Stimulated activated CD4-positive, alpha-beta T cell treated with anti-CD3 and anti-CD28 coated beads, Interleukin-15, amount 100 ng/mL, for 48 hours (primary cell): ENCODE data around the gene ADIRF.
"Not testable (repeated sequence)": the region's sequence is repeated elsewhere in the genome, so short reads cannot be mapped to it uniquely, and the experiment has no call there.

ENCODE experiments used
- DNase-seq, 2 donors: peaks; one replicate each; pipeline ENCODE4 v3.0.0-alpha.2; 2020; ENCODE audit warnings: low read depth in 2 of 2

ADIRF gene

DNA sequence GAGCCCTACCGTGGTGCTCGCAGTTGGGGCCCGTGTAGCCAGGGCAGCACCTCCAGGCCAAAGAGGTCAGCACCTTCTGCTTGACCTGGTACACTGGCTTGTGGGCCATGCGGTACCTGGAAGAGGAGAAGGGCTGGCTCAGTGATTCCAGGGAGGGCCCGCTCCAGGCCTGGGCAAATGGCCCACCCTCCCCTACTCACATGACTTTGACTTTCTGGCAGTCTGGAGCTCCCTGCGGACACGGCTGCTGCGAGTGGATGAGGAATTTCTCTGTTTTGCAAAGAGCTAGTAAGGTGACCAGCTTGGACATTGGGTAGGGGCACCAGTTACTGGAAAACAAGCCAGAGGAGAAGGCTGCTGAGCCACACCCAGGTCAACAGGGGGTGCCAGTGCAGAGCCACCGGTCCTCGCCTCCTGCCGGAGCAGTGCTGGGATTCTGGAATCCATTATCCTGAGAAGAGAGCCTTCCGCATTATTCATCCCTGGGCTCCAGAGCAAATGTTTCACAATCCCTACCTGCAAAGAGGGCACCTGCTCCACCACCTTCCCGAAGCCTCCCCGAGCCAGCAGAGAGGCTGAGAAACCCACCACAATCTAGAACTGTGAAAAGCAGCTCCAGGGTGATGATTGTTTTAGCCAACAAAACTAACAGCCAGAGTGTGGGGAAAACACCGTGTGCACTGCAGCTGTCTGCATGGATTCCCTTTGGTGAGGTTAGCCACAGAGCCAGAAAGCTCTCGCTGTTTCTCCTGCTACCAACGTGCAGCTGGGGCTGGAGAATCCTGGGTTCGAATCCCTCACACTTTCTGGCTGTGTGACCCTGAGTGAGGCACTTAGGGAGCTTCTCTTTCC lies 22.7 kb upstream of the ADIRF start:
- DNase-seq: no peak

DNA sequence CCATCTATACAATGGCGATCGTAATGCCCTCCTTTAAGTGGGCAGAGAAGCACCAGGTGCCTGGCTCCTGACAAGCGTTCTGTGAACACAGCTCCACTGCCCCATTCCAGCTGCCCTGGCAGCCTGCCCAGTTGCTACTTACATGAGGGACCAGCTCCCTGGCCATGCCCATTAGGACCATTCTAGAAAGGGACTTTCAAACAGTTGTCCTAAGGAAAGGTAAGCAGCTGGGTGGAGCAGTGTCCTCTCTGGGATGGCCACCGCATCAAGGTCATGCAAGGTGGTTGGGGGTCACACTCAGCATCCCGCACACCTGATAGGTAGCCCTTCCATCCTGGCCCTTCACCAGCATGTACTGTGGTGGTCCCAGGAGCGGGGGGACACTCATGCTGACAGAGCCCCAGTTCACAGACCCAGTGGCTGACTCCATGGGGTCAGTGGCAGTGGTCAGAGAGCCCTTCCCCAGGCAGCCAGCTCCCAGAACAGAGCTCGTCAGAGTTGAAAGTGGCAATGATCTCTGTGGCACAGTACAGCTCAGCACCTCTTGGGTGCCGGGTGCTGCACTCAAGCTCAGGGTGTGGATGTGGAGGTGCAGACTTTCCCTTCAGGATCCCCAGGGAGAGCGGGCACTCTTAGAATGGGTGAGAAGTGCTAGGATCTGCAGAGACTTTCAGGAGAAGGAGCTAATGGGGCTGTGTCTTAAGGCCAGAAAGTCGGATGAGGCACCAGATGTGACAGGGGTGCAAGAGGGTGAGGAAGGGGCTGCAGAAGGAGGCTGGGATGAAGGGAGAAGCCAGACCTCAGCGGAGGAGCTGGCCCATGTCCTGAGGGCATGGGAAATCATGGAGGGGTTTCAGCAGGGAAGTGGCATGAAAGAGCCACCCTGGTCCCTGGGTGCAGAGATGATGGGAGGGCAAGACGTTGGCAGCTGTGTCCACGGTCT lies 21.8 kb upstream of the ADIRF start:
- DNase-seq: no peak

DNA sequence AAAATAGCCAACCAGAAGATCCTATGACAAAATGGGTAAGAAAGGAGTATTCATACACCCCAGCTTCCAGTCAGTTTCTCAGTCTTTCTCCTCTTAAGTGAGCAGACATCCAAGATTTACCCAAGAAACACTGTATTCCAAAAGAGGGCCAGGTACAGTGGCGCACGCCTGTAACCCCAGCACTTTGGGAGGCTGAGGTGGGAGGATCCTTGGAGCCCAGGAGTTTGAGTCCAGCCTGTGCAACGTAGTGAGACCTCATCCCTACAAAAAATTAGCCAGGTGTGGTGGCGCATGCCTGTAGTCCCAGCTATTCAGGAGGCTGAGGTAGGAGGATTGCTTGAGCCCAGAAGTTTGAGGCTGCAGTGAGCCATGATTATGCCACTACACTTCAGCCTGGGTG lies 20.5 kb upstream of the ADIRF start:
- DNase-seq: not testable (repeated sequence)

DNA sequence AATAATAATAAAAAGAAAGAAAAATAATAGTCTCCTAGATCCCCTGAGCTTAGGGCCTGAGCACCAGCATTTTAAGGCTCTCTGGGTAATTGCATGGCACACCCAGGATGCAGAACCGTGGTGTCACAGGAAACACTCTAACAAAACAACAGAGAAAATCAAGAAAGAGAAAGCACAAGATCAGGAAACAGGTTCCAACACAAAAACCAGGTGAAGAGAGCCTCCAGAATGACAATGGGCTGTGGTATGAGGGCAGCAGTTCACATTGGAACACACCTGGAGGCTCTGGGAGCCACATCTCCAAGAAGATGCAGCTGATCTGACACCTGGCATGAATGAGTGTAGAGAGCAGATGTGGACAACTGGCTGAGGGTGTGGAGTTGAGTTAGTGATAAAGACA lies 17.9 kb upstream of the ADIRF start:
- no peak for DNase-seq

DNA sequence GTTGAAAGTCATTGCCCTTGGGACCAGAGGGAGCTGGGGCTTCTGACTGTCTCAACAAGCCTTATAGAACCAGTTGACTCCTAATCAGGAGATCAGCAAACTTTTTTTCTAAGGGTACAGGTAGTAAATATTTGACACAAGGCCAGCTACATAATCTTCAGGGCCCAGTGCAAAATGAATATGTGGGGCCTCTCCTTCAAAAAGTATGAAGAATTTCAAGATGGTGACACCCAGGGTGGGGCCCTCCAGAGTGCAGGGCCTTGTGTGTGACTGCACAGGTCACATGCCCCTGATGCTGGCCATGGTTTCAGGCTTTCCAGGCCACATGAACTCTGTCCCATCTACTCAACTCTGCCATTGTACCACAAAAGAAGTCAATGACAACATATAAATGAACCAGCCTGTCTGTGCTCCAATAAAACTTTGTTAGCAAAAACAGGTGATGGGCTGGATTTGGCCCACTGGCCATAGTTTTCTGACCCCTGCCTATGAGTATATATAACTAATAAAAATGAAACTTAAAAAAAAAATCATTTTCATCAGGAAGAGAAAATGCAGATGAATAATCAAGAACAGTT lies 17.0 kb upstream of the ADIRF start:
- DNase-seq: no peak

DNA sequence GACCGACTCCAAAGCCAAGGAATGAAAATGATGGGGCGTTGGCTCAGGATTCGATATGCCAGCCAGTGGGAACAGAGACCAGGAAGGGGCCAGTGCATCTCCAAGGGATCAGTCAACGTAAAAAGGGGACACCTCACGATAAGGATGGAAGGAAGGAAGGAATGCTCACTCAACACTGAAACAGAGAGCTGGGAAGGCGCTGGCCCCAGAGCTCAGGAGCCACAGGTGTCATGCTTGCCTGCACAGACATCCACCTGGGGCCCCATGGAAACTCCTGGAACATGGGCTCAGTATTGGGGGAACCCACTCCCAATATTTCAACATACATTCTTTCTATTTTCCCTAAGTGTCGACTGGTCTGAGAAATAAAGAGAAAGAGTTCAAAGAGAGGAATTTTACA lies 16.2 kb upstream of the ADIRF start:
- no peak for DNase-seq

DNA sequence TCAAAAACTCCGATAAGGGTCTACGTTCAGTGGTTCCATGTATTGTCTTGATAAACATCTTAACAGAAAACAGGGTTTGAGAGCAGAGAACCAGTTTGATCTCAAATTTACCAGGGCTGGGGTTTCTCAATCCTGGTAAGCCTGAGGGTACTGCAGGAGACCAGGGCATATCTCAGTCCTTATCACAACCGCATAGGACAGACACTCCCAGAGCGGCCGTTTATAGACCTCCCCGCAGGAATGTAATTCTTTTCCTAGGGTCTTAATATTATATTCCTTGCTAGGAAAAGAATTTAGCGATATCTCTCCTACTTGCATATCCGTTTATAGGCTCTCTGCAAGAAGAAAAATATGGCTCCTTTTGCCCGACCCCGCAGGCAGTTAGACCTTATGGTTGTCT lies 15.6 kb upstream of the ADIRF start:
- DNase-seq: not testable (repeated sequence)

DNA sequence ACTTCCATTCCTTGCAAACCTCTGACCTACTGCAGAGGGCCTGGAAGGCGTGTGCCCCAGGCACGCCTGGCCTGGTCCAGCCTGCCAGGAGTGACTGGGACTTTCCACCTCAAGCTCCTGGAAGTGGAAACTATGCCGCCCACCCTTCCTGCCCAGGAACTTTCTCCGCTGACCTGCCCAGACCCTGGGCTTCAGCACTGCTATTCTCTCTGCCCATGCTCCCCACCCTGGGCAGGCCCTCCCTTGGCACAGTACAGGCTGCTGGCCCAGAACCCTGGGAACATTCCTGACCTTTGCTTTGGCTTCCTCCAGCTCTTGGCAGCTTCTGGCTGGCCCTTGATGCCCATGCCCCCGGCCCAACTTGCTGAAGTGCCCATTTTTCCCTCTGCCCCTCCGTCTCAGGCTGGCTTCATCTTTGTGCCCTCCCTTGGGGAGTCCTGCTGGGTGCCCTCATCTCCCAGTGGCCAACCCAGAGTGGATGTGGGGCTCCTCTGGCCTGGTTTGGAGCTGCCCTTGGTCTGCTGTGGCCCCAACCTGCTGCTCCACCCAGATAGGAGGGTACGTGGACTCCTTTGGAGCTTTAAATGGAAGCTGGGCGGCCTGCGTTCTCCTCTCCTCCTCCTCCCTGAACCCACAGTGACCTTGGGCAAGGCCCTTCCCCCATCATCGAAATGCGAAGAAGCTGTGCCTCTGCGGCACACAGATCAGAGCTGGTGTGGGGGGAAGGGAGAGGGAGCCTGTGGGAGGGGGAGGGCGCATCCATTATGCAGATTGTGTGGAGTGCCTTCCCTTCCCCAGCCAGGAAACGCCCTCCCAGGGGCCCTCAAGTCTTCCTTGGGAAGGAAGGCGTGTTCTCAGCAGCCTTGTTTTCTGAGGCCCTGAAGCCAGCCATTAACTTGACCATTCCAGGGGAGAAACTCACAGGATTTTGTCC lies 14.3 kb upstream of the ADIRF start:
- no peak for DNase-seq

DNA sequence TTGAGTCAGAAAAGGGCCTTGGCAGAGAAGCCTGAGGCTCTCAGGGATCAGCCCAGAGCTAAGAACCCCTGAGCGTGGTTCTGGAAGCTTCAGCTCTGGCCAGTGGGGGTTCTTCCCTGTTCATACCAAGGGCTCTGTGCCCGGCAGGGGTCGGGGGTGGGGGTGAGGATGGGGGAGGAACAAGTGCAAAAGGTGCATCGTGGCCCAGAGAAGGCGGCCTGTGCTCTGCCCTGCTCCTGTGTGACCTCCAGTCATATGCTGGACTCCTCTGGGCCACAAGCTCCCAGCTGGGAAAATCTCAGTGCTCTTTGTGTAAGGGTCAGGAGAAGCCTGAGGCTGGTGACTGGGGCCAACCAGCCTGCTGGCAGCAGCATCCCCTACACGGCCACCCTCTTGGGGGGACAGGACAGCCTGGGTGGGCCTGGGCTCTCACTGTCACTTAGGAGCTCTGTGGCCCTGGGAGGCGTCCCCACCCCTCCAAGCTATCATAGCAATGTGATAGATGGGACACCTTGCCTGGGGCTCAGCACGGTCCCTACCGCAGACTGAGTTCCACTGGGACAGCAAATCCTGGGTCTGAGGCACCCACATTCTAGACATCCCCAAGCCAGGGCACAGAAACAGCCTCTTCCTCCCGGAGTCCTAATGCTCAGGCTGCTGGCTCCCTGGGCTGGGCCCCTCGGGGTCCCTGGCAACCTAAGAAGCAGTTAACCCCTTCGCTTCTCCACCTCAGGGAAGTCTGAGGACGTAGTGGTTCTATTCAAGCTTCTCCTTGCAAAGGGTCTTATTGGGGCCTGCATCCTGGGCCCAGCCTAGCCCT lies 13.4 kb upstream of the ADIRF start:
- DNase-seq: no peak

DNA sequence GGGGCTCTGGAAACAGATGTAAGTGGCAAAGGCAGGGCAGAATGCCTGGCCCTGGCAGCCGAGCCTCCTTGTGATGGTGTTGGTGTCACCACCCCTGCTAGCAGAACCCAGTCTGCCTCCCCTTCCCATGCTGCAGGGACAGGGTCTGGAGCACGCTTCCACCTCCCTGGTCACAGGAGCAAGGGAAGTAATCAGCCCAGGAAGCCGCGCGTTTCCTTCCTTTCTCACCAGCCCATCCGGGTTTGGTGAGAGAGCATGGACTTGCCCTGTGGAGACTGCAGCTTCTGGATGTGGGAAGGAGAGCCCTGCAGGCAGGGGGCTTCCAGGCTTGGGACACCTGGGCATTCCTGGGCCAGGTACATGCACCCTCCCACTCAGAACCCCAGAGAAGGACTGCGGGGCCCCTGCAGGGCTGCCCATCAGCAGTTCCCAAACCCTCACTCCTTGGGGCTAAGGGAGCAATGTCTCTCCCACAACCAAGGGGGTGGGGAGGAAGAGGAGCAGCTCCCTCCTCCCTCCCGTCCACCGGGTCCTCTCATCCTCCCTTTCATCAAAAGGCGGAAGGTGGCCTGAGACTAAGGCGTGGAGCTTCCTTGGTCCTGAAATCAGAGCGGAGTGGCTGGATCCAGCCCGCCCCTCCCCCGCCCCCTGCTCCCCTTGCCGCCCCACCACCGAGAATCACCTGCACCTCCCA lies 12.6 kb upstream of the ADIRF start:
- DNase-seq: no peak

DNA sequence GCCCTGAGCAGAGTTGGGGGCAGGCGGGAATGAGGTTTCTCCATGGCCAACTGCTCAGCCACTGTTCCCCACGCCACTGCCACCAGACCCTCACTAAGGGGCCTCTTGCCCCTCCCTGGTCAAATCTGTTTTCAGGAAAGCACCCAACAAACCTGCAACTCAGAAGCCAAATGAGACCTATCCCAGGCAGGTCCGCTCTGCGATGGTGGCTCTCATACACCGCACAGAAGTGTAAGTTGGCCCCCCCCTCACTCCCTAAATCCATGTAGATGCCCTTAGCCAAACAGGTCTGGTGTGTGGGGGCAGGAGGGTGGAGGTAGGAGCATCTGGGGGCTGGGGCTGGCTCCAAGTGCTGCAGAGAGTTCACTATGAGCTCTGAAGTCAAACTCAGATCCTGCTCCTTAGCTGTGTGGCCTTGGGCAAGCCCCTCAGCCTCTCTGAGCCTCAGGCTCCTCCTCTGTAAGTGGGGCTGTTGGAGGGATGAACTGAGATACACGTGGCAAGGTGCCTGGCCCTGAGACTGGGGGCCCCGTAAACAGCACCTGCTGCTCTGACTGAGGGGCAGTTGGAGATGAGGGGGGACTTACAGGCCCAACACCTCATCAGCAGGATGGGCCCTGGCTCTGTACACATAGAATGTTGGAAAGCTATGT lies 12.0 kb upstream of the ADIRF start:
- no peak for DNase-seq

DNA sequence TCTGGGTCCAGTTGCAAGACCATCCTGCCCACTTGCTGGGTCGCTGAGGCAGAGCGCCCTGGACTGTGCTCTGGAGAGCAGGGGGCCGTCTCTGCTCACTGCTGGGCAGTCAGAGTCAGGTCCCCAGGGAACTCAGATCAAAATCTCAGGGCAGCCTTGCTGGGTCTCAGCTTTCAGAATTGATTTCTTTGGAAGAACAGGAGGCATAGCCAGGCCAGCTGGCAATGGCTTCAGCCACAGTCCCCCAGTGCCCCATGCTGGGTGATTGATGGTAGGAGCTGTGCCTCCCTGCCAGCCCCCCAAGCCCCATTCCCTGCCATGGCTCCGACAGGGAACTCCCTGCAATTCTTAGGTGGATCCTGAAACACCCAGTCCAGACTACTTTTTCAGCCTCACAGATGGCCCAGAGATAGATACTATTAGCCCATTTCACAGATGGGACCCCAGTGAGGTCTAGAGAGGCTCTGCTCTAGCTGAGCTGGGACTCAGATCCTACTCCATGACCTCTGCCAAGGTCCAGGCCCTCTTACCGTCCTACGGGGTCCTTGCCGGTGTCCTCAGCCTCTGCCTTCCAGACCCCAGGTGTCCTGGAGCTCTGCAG lies 11.3 kb upstream of the ADIRF start:
- no peak for DNase-seq

DNA sequence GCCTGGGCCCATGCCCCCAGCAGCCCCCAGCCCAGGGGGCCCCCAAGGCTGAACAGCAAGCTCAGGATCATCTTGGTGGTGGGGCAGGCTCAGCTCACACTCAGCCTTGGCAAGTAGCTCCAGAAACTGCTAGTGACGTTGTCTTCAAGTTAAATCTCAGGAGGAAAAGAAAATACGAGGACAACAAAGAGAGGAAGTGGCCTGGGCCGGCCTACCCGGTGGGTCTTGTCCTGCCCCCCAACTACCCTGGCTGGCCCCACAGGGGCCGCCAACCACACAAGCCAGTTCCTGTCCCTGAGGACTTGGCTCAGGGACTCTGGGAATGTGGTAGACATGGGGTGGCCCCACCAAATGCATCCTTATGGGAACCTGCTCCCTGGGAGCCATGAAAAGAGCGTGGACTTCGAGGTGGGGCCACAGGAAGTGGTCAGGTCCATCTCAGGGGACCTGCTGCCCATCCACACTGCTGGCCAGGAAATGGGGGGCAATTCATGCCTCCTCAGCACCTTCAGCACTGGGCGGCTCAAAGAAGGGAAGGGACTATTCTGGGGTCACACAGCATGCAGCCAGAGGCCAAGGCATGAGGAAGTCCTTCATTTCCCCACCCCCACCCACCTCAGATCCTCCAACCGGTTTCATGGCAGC lies 10.7 kb upstream of the ADIRF start, which contains the start of gene MMRN2:
Gene MMRN2, minus strand, starts transcription at position 145 of the 645 bp plus-strand sequence. Its CDS starts 74 bp downstream, at position 71.
- DNase-seq: no peak

DNA sequence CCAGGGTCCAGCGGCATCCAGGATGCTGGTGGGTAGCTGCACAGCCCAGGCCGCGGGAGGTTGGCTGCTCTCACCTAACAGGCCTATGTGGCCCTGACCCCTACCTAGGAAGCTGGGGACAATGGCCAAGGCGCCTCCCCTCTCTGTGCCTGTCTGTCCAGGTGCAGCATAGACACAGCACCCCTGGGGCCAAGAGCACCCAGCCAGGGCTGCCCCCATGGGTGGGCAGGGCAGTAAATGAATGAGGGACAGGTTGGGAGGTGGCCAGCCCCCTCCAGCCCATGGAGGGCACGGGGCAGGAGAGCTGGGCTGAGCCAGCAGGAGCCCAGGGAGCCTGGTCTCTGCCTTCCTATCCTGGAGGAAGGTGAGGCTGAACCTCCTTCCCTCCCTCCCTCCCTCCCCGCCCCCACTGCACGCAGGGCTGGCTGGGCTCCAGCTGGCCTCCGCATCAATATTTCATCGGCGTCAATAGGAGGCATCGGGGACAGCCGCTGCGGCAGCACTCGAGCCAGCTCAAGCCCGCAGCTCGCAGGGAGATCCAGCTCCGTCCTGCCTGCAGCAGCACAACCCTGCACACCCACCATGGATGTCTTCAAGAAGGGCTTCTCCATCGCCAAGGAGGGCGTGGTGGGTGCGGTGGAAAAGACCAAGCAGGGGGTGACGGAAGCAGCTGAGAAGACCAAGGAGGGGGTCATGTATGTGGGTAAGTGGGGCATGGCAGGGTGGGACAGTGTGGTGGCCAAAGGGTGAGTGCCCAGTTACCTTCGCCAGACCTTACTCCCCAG lies 10.0 kb upstream of the ADIRF start, which contains the start of gene SNCG:
Gene SNCG, plus strand, starts transcription at position 484 of the 785 bp plus-strand sequence. Its CDS starts 99 bp downstream, at position 583.
- no peak for DNase-seq

DNA sequence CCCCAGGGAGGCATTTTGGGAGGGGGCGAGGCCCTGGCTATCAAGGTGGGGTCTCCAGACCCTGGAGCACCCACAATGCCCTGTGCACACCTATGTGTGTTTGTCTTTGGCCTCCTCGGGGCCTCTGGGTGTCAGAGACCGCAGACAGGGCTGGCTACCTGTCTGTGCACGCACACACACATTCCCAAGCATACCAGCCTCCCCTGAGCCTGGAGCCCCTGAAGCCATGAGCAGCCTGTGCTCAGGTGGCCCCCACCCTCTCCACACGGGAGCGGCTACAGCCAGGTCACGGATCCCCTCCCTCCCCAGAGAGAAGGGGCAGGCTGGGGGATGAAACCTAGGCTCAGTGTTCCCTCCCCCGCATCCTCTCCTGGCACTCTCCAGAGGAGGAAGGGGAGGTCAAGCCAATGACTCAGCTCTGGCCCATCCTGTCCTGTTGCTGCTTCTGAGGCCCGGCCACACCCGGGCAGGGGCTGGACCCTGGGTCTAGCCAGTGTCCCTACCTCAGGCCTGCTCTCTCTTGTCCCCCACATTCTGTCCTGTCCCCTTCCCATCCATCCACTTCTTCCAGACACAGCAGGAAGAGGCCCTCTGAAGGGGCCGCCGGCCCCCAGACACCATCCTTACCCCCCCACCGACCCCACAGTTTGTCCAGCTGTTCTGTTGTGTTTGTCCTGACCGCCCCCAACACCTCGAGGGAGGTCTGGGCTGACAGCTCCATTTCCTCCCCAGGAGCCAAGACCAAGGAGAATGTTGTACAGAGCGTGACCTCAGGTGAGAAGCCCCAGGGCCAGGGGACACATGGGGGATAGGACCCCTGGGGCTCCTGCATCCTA lies 9.2 kb upstream of the ADIRF start:
- DNase-seq: no peak

DNA sequence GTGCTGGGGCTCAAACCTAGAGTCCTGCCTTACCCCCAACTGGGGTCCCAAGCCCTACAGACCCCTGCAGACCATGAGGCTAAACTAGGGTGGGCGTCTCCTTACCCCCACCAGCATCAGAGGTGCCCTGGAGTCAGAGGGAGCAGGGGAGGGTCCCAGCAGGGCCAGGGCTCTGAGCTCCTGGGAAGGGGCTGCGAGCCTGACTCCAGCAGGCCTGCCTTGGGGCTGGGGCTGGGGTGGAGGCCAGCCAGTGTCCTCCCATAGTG lies 8.6 kb upstream of the ADIRF start:
- no peak for DNase-seq
